ENCODE measurements around the gene NPRL2. TPM values are rescaled to one million over a fixed set of nuclear protein-coding genes. Genes with fewer than 3 reads are reported as not detected.

The NPRL2 gene
- total RNA-seq, 1 experiment from 2014 or later: 35.4 TPM

DNA sequence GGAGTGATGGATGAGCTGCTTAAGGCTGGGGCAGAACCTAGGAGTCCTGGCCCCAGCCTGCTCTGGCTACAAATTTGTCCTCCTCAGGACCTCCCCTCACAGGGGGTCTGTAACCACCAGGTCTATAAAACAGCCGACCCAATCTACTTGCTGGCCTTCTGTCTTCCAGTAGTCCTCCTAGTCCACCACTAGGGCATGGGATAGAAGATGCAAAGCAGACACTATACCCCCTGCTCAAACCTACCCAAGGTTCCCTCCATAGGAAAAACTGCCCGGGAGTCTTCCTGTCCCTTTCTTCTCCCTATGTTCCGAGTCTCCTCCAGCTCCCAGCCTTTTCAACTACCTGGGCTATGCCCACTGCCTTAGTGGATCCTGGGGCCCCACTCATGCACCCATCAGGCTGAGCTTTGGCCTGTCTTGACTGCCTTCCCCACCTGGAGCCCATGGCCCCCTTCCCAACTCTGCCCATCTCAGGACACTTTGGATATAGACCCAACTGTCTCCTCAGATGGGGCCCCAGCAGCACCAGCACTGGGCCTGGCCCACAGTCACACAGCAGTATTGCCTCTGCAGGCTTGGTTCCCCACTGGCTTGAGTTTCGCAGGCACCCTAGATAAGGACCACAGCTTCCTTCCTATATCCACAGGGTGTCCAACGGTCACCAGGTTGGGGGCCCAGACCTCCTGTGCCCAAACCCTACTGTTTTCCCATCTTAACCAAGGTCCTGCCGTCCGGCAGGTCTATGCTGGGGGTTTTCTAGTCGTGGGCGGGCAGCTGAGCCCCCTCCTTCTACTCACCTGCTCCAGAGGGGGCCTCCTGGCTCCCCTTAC lies 52.5 kb downstream of the NPRL2 start:
- TF ChIP-seq POLR2AphosphoS5 (IDR thresholded peaks at IDR 0.05; ENCODE audit: low read depth, low read length) (no peak), SP1 (IDR thresholded peaks at IDR 0.05; ENCODE audit: low read depth) (no peak), CEBPB (IDR thresholded peaks at IDR 0.05; ENCODE audit: low read depth) (no peak), EZH2 (IDR thresholded peaks at IDR 0.05) (no peak)
- TF ChIP-seq, protein P1, sequence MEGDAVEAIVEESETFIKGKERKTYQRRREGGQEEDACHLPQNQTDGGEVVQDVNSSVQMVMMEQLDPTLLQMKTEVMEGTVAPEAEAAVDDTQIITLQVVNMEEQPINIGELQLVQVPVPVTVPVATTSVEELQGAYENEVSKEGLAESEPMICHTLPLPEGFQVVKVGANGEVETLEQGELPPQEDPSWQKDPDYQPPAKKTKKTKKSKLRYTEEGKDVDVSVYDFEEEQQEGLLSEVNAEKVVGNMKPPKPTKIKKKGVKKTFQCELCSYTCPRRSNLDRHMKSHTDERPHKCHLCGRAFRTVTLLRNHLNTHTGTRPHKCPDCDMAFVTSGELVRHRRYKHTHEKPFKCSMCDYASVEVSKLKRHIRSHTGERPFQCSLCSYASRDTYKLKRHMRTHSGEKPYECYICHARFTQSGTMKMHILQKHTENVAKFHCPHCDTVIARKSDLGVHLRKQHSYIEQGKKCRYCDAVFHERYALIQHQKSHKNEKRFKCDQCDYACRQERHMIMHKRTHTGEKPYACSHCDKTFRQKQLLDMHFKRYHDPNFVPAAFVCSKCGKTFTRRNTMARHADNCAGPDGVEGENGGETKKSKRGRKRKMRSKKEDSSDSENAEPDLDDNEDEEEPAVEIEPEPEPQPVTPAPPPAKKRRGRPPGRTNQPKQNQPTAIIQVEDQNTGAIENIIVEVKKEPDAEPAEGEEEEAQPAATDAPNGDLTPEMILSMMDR (IDR thresholded peaks at IDR 0.05 in 2 of 3, conservative IDR thresholded peaks at IDR 0.05 in 1 of 3; ENCODE audit: borderline replicate concordance in 1 of 3, insufficient read depth in 1 of 3, low read depth in 2 of 3, low read length in 2 of 3): peak in 2 of 3 experiments; percentile 25 to 45; a peak in 3 of 6 replicates
- H2AFZ ChIP-seq (ENCODE audit: low read depth, low read length, poor library complexity, severe bottlenecking): no peak overlapping the region
- peak overlapping the region; percentile 91 for H3K9ac ChIP-seq (ENCODE audit: low read length)
- DNase-seq (ENCODE audit: low read depth, low spot score) (no peak), ATAC-seq (no peak)
- H3K4me3 ChIP-seq (replicated peaks in 1 of 2; ENCODE audit: low read depth in 1 of 2, low read length in 2 of 2): peak overlapping the region; percentile 55 to 92
- H3K27me3 ChIP-seq (ENCODE audit: insufficient read depth, low read length): no peaks in the 10 kb centered on the region
- H3K27ac ChIP-seq (ENCODE audit: low read depth, low read length): peak overlapping the region; percentile 67
- intact Hi-C loops (cut with micrococcal nuclease): no loop called here
- H3K4me2 ChIP-seq (ENCODE audit: low read length): peak overlapping the region; percentile 97
- H3K9me3 ChIP-seq (ENCODE audit: control insufficient read depth in 1 of 2, insufficient read depth in 1 of 2, low read depth in 1 of 2, low read length in 2 of 2): no peaks in the 10 kb centered on the region
- BruUV-seq (replicated peaks): no TSS peak
- no peaks in the 10 kb centered on the region for H3K9me2 ChIP-seq (ENCODE audit: insufficient read depth)
- CTCF ChIA-PET: interaction anchor here (0.5 to 1.2 kb wide), 3 partner anchors 23 to 87 kb away, joined by 3 to 4 read pairs (median 4); no protein-coding TSS in a partner anchor
- RAD21 ChIA-PET (ENCODE audit: low non-redundant PET in 1 of 2, low total read pairs in 2 of 2, uncharacterized antibody in 2 of 2, unreplicated experiment in 2 of 2): no interaction called here
- no peaks in the 10 kb centered on the region for H4K20me1 ChIP-seq (ENCODE audit: insufficient read depth)
- POLR2A ChIA-PET: interaction anchor here (1.4 to 2.0 kb wide), 2 partner anchors 30 to 63 kb away, joined by 6 to 12 read pairs; partner anchors contain the start of genes GNAI2 and TUSC2
- no peaks in the 10 kb centered on the region for H3K36me3 ChIP-seq (ENCODE audit: control insufficient read depth in 1 of 2, insufficient read depth in 2 of 2, low read length in 2 of 2)
- peaks cover 3% of the 10 kb centered on the region; the same call in 1 of the 2 replicates for H3K79me2 ChIP-seq (ENCODE audit: insufficient read depth, low read length)
- H3K4me1 ChIP-seq (ENCODE audit: control insufficient read depth in 1 of 2, insufficient read depth in 2 of 2, low read length in 2 of 2): peaks cover 13 to 41% of the 10 kb centered on the region in 2 experiments
